RWPE1 (cell line): Measurements from ENCODE around the gene GPHN.

Experiments used
- CTCF ChIA-PET: fragments of 350-600 bp; sonication (Branson Sonifier 250); formaldehyde crosslinking; extraction: SDS; loops from one replicate; lab custom pipeline; 2021; lab: Yijun Ruan, JAX
- POLR2A ChIA-PET: fragments of 400-600 bp; formaldehyde crosslinking; extraction: SDS; loops from one replicate; lab custom pipeline; 2020; ENCODE audit warnings: antibody characterized with exemption; ENCODE audit not compliant: low non-redundant PET; lab: Yijun Ruan, JAX
- DNase-seq: peaks from one replicate; pipeline ENCODE4 v3.0.0; 2012; ENCODE audit warnings: low spot score
- H3K27ac ChIP-seq: fragments of 450-650 bp; 2 replicates; pipeline ENCODE4 v1.5.1; 2017
- TF ChIP-seq, protein P1 (sequence below): fragments of 450-650 bp; conservative IDR thresholded peaks from 2 replicates; pipeline ENCODE4 v1.5.1; 2017; ENCODE audit warnings: low read depth, mild to moderate bottlenecking

GPHN gene

DNA sequence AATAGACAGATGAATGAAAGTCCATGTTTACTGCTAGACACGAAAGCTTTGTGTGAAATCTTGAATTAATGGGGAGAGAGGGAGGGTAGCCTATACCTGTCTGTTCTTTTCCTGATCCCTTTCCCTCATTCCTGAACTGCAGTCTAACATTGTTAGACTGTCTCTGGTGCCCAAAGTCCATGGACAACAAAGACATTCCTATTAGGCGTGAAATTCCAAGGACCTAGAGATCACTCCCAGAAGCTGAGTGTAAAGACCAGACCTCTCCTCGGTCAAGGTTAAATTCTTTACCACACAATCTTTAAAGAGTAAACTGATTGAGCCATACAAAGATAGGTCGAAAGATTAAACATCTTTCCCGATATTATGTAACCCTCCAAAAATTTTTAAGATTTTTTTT, 410.6 kb downstream of the GPHN start:
- no peak overlapping the region for H3K27ac ChIP-seq
- ChIA-PET POLR2A (no interaction called here), CTCF (interaction anchor here (0.7 kb wide), 1 partner anchor 19 kb away, joined by 3 read pairs; no protein-coding TSS in a partner anchor)
- TF ChIP-seq, protein P1, sequence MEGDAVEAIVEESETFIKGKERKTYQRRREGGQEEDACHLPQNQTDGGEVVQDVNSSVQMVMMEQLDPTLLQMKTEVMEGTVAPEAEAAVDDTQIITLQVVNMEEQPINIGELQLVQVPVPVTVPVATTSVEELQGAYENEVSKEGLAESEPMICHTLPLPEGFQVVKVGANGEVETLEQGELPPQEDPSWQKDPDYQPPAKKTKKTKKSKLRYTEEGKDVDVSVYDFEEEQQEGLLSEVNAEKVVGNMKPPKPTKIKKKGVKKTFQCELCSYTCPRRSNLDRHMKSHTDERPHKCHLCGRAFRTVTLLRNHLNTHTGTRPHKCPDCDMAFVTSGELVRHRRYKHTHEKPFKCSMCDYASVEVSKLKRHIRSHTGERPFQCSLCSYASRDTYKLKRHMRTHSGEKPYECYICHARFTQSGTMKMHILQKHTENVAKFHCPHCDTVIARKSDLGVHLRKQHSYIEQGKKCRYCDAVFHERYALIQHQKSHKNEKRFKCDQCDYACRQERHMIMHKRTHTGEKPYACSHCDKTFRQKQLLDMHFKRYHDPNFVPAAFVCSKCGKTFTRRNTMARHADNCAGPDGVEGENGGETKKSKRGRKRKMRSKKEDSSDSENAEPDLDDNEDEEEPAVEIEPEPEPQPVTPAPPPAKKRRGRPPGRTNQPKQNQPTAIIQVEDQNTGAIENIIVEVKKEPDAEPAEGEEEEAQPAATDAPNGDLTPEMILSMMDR, result no peak
- no peak for DNase-seq

DNA sequence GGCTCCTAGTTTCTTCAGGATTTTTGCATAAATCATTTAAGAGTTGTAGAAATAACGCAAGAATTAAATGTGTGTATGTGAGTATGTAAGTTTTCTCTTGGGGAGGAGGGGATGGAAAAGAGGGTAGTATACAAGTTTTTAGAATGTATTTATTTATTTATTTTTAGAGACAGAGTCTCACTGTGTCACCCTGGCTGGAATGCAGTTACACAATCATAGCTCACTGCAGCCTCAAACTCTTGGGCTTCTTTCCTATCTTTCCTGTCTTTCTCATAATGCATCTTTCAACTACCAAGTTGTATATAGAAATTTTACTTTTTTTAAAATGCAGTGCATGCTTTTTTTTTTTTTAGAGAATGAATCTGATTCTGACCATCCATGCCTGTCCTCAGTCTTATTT, 412.2 kb downstream of the GPHN start:
- ChIA-PET CTCF (no interaction called here), POLR2A (no interaction called here)
- no peak for DNase-seq
- TF ChIP-seq, protein P1, result no peak
- no peak overlapping the region for H3K27ac ChIP-seq

DNA sequence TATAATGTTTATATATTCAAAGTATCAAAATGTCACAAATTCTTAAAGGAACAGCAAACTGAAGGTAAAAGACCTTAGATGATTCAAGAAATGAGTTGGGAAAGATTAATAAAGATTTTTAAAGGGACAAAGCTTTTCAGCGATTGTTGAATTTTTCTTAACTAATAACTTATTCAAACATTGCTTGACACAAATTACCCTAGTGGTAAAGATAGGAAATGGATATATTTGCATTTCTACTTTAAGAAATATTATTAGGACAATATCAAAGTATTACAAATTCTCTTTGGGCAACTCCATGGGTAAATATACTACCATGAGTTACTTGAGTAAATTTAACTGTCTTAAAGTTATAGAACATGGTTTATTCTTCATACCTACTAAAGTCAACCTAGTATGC, 415.3 kb downstream of the GPHN start:
- POLR2A ChIA-PET, result no interaction called here

DNA sequence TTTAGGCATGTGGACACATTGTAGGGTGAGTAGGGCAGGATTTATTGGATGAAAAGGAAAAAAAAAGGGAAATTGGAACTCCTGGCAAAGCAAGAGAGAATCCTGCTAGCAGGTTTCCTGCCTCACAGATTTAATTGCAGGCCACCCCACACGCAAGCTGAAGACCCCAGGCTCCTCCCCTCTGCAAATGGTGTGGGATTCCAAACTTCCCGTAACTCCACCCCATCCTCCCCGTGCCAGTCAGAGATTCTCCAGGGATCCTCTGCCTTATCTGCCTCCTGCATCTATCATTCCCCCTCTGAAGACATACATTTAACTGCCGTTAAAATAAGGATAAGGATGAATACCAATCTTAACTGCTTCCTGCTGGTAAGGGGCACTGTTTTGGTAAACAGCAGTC, 431.5 kb downstream of the GPHN start:
- H3K27ac ChIP-seq, result no peak overlapping the region
- DNase-seq, result no peak
- TF ChIP-seq, protein P1, result no peak
- POLR2A ChIA-PET, result interaction anchor here (0.5 kb wide), 1 partner anchor 231 kb away, joined by 3 read pairs; no protein-coding TSS in a partner anchor
- CTCF ChIA-PET, result no interaction called here

More for the DNA sequence above, 415.3 kb downstream of the GPHN start:
- CTCF ChIA-PET, result no interaction called here
- TF ChIP-seq, protein P1, result no peak
- H3K27ac ChIP-seq, result no peak overlapping the region
- DNase-seq, result no peak

DNA sequence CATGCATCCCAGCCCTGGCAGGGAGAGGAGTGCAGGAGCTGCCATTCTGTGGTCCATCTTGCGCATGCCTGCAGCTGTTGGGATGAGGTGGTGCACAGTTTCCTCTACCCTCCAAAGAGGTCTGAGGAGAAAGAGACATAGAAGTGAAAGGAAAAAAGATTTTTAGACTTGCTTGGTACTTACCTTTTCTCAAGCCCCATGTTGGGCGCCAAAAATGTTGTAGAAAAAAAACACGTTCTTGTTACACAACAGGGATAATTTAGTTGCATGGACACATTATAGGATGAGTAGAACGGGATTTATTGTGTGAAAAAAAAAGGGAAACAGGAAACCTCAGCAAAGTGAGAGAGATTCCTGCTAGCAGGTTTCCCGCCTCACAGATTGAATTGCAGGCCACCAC, 436.9 kb downstream of the GPHN start:
- TF ChIP-seq, protein P1, result no peak
- CTCF ChIA-PET, result no interaction called here

DNA sequence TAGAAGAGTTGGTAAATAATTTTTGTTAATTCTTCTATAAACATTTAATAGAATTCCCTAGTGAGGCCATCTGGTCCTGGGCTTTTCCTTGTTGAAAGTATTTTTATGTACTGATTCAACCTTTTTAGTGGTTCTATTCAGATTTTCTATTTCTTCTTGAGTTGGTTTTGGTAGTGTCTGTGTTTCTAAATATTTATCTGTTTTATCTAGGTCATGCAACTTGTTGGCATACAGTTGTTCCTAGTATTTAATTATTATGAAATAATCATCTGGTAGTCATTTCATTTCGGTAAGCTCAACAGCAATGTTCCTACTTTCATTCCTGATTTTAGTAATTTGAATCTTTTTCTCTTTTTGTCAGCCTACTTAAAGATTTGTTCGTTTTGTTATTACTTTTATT, 447.2 kb downstream of the GPHN start:
- TF ChIP-seq, protein P1, result no peak
- H3K27ac ChIP-seq, result no peak overlapping the region
- CTCF ChIA-PET, result no interaction called here
- DNase-seq, result no peak
- POLR2A ChIA-PET, result no interaction called here

More for the DNA sequence above, 436.9 kb downstream of the GPHN start:
- no peak overlapping the region for H3K27ac ChIP-seq
- no peak for DNase-seq
- POLR2A ChIA-PET, result no interaction called here
